ENCODE results near the gene ENAM. TPM values are rescaled to one million over a fixed set of nuclear protein-coding genes. Genes with fewer than 3 reads are reported as not detected.
"Not testable (repeated sequence)": the region's sequence is repeated elsewhere in the genome, so short reads cannot be mapped to it uniquely, and the experiment has no call there.

Gene ENAM
- polyA plus RNA-seq, 1 donor = 3.8 TPM

GRCh38 chr4:70624226-70624793 lies 4.2 kb upstream of the ENAM start:
- DNase-seq (ENCODE audit: low read depth) = no peak

GRCh38 chr4:70627620-70628019 lies 924 bp upstream of the ENAM start:
- DNase-seq (ENCODE audit: low read depth) = no peak

GRCh38 chr4:70629469-70630090 lies 1.0 kb downstream of the ENAM start:
- no peak for DNase-seq (ENCODE audit: low read depth)

- no peak for DNase-seq (ENCODE audit: low read depth)
These were observed 1.6 kb downstream of the ENAM start for GRCh38 chr4:70630162-70630561.

- DNase-seq (ENCODE audit: low read depth) = no peak
These were observed 3.5 kb downstream of the ENAM start for GRCh38 chr4:70632028-70632427.

- DNase-seq (ENCODE audit: low read depth) = no peak
These were observed 5.9 kb downstream of the ENAM start for GRCh38 chr4:70634482-70634881.

GRCh38 chr4:70637239-70637913 lies 8.8 kb downstream of the ENAM start:
- DNase-seq (ENCODE audit: low read depth) = no peak

GRCh38 chr4:70640192-70640591 lies 11.6 kb downstream of the ENAM start:
- DNase-seq (ENCODE audit: low read depth) = no peak

- DNase-seq (ENCODE audit: low read depth) = not testable (repeated sequence)
These were observed 22.2 kb downstream of the ENAM start for GRCh38 chr4:70650741-70651140.

- peak; percentile 16 for DNase-seq (ENCODE audit: low read depth)
These were observed 23.4 kb downstream of the ENAM start for GRCh38 chr4:70651864-70652506.

- DNase-seq (ENCODE audit: low read depth) = no peak
These were observed 26.1 kb downstream of the ENAM start for GRCh38 chr4:70654605-70655011.

GRCh38 chr4:70657326-70657725 lies 28.8 kb downstream of the ENAM start:
- no peak for DNase-seq (ENCODE audit: low read depth)

GRCh38 chr4:70658418-70658817 lies 29.9 kb downstream of the ENAM start:
- DNase-seq (ENCODE audit: low read depth) = no peak

GRCh38 chr4:70660106-70660505 lies 31.6 kb downstream of the ENAM start:
- no peak for DNase-seq (ENCODE audit: low read depth)

GRCh38 chr4:70661309-70661922 lies 32.9 kb downstream of the ENAM start:
- DNase-seq (ENCODE audit: low read depth) = not testable (repeated sequence)

GRCh38 chr4:70666369-70666768 lies 37.8 kb downstream of the ENAM start, which contains the start of gene JCHAIN:
TSS of gene JCHAIN (minus strand) at chr4:70666508. CDS start at chr4:70666490, 18 bp downstream.
- DNase-seq (ENCODE audit: low read depth) = no peak

- DNase-seq (ENCODE audit: low read depth) = no peak
These were observed 39.4 kb downstream of the ENAM start for GRCh38 chr4:70667740-70668535.

- no peak for DNase-seq (ENCODE audit: low read depth)
These were observed 41.9 kb downstream of the ENAM start for GRCh38 chr4:70670332-70671014.

GRCh38 chr4:70671091-70671490 lies 42.5 kb downstream of the ENAM start:
- DNase-seq (ENCODE audit: low read depth) = no peak

GRCh38 chr4:70674191-70674590 lies 45.6 kb downstream of the ENAM start:
- no peak for DNase-seq (ENCODE audit: low read depth)

- DNase-seq (ENCODE audit: low read depth) = no peak
These were observed 46.2 kb downstream of the ENAM start for GRCh38 chr4:70674731-70675130.

Data from forelimb muscle (tissue), 1 donor.